Adrenal gland (tissue), 5 donors: ENCODE results near the gene AVPR2.

Source experiments
- POLR2A ChIP-seq, 2 donors: fragments of 450-650 bp; IDR thresholded peaks; one replicate each; pipeline ENCODE4 v1.6.1; 2017; ENCODE audit warnings: antibody characterized with exemption in 2 of 2, mild to moderate bottlenecking in 2 of 2, moderate library complexity in 1 of 2
- TF ChIP-seq, protein P1 (sequence below), 6 experiments: fragments of 450-650 bp in 4 of 6; fragments of 200-600 bp in 2 of 6; sonication (generic) in 1 of 6; IDR thresholded peaks; 1 replicate in 5 of 6; 2 replicates in 1 of 6; pipeline versions ENCODE4 v1.5.1 to v1.8.0; 2016 to 2021; ENCODE audit warnings: antibody characterized with exemption in 6 of 6, mild to moderate bottlenecking in 2 of 6, moderate library complexity in 1 of 6
- donor health status: DM: no; HTN: no; CAD: no.

DNA sequence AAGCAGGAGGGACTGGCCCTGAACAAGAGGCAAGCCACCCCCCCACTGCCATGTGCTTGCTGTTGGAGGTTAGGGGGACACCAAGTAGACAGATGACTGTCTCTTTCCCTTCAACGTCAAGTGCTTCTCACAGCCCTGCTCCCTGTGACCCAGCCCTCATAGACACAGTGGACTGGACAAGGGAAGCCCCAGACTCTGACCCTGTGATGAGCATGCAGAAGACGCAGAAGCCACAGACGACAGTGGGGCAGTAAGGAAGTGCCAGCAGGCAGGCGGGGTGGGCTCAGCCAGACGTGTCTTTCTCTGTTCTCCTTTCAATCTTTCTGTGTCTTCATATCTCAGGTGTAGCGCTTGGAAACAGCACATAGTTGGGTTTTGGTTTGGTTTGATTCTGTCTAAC lies 16.1 kb upstream of the AVPR2 start:
- TF ChIP-seq, protein P1, sequence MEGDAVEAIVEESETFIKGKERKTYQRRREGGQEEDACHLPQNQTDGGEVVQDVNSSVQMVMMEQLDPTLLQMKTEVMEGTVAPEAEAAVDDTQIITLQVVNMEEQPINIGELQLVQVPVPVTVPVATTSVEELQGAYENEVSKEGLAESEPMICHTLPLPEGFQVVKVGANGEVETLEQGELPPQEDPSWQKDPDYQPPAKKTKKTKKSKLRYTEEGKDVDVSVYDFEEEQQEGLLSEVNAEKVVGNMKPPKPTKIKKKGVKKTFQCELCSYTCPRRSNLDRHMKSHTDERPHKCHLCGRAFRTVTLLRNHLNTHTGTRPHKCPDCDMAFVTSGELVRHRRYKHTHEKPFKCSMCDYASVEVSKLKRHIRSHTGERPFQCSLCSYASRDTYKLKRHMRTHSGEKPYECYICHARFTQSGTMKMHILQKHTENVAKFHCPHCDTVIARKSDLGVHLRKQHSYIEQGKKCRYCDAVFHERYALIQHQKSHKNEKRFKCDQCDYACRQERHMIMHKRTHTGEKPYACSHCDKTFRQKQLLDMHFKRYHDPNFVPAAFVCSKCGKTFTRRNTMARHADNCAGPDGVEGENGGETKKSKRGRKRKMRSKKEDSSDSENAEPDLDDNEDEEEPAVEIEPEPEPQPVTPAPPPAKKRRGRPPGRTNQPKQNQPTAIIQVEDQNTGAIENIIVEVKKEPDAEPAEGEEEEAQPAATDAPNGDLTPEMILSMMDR (IDR thresholded peaks at IDR 0.05) = no peak
- TF ChIP-seq POLR2A (IDR thresholded peaks at IDR 0.05) = no peak
